ENCODE measurements around the gene EML6. TPM values are rescaled to one million over a fixed set of nuclear protein-coding genes. Genes with fewer than 3 reads are reported as not detected.

Gene EML6
- total RNA-seq, 2 donors from 2014 or later: 1.0 to 1.1 TPM

GRCh38 chr2:54927085-54927750 is 203.8 kb downstream of the EML6 start:
- peaks cover 0 to 15% of the 10 kb centered on the region in 2 donors for H3K4me1 Mint-ChIP-seq (ENCODE audit: low read depth in 2 of 2)
- peaks cover 2 to 13% of the 10 kb centered on the region in 2 donors for H3K27me3 Mint-ChIP-seq
- H3K9me3 Mint-ChIP-seq: peaks cover 2% of the 10 kb centered on the region
- no peak overlapping the region for H3K4me3 Mint-ChIP-seq
- no peak for ATAC-seq
- no peak for DNase-seq (ENCODE audit: low spot score)
- no peaks in the 10 kb centered on the region for H3K36me3 Mint-ChIP-seq
- no peak overlapping the region for H3K27ac Mint-ChIP-seq

- DNase-seq (ENCODE audit: low spot score) (no peak), ATAC-seq (no peak)
- Mint-ChIP-seq H3K36me3 (no peaks in the 10 kb centered on the region), H3K9me3 (peaks cover 2% of the 10 kb centered on the region), H3K27me3 (peaks cover 3 to 7% of the 10 kb centered on the region in 2 donors), H3K27ac (no peak overlapping the region), H3K4me3 (no peak overlapping the region), H3K4me1 (ENCODE audit: low read depth in 2 of 2) (peaks cover 0 to 15% of the 10 kb centered on the region in 2 donors)
Measured at GRCh38 chr2:54927751-54928615, 204.5 kb downstream of the EML6 start.

DNA sequence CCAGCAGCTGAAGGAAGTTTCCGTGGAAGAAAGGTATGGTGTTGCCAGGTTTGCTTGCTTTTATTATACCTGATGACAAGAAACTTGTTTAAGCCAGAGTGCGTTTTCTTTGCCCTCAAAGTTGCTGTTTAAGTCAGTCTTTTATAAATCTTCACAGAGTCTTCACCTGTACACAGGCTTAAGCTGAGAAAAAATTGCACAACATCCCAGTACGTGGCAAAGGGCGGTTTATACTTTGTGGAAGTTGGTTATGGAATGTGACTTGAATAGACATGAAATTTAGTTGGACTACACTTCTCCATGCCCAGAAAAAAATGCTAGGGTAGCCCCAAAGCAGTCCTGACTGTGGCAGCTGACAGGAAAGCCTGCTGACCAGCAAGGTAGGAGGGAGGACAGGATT is 205.3 kb downstream of the EML6 start:
- ATAC-seq (no peak), DNase-seq (ENCODE audit: low spot score) (no peak)
- peaks cover 2% of the 10 kb centered on the region for H3K9me3 Mint-ChIP-seq
- H3K27me3 Mint-ChIP-seq: peaks cover 3 to 7% of the 10 kb centered on the region in 2 donors
- no peak overlapping the region for H3K27ac Mint-ChIP-seq
- H3K36me3 Mint-ChIP-seq: no peaks in the 10 kb centered on the region
- peaks cover 0 to 15% of the 10 kb centered on the region in 2 donors for H3K4me1 Mint-ChIP-seq (ENCODE audit: low read depth in 2 of 2)
- no peak overlapping the region for H3K4me3 Mint-ChIP-seq

DNA sequence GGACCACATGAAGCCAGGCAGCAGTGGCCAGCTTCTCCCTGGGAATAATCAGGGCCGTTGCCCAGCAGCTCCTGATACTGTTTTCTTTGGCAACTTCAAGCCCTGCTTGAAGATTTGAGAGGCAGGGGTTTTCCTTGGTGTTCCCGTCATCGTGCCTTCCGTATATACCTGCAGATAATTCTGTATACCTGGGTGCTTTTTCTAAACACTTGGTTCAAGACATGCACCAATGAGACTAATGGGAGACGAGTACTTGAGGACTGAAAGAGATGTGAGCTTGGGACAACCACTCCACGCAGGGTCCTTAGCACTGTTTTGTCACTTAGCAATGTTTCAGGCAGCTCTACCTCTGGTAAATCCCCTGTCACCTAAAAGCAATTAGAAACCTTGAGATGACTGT is 208.0 kb downstream of the EML6 start:
- Mint-ChIP-seq H3K27me3 (peaks cover 3 to 5% of the 10 kb centered on the region in 2 donors), H3K4me3 (no peak overlapping the region), H3K27ac (no peak overlapping the region), H3K9me3 (no peaks in the 10 kb centered on the region), H3K4me1 (ENCODE audit: low read depth in 2 of 2) (peaks cover 0 to 2% of the 10 kb centered on the region in 2 donors), H3K36me3 (no peaks in the 10 kb centered on the region)
- no peak for DNase-seq (ENCODE audit: low spot score)
- no peak for ATAC-seq

- no peak for DNase-seq (ENCODE audit: low spot score)
- no peak for ATAC-seq
Measured at GRCh38 chr2:54935389-54935788, 211.9 kb downstream of the EML6 start.

GRCh38 chr2:54936766-54937165 is 213.3 kb downstream of the EML6 start:
- Mint-ChIP-seq H3K36me3 (no peaks in the 10 kb centered on the region), H3K27me3 (peaks cover 0 to 3% of the 10 kb centered on the region in 2 donors), H3K4me3 (no peak overlapping the region), H3K9me3 (no peaks in the 10 kb centered on the region), H3K27ac (no peak overlapping the region), H3K4me1 (ENCODE audit: low read depth in 2 of 2) (peaks cover 0 to 7% of the 10 kb centered on the region in 2 donors)
- no peak for ATAC-seq
- no peak for DNase-seq (ENCODE audit: low spot score)

More at GRCh38 chr2:54935389-54935788, 211.9 kb downstream of the EML6 start:
- Mint-ChIP-seq H3K4me3 (no peak overlapping the region), H3K27me3 (peaks cover 0 to 3% of the 10 kb centered on the region in 2 donors), H3K9me3 (no peaks in the 10 kb centered on the region), H3K27ac (no peak overlapping the region), H3K36me3 (no peaks in the 10 kb centered on the region), H3K4me1 (ENCODE audit: low read depth in 2 of 2) (peaks cover 0 to 4% of the 10 kb centered on the region in 2 donors)

- Mint-ChIP-seq H3K4me1 (ENCODE audit: low read depth in 2 of 2) (peaks cover 0 to 7% of the 10 kb centered on the region in 2 donors), H3K4me3 (no peak overlapping the region), H3K9me3 (no peaks in the 10 kb centered on the region), H3K27me3 (no peaks in the 10 kb centered on the region), H3K36me3 (no peaks in the 10 kb centered on the region), H3K27ac (peak overlapping the region in 1 of 2 donors; percentile 14)
- ATAC-seq (no peak), DNase-seq (ENCODE audit: low spot score) (no peak)
Measured at GRCh38 chr2:54939446-54940118, 216.1 kb downstream of the EML6 start.

DNA sequence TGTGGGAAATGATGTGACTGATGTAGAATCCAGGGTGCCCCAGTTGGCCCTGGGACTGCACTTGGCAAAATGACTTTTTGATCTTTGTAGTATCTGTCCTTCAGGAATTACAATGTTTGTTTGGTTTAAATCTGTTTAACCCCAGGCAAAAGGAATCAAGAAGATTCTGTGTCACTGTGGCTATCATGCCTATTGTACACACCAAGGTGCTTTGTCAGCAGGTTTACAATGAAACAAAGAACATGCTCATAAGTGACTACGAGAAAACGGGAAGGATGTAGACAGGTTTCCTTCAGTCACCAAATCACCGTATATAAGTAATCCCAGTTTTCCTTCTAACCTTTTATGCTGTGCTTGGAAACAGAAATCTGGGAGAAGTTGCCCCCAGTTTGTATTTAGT is 217.3 kb downstream of the EML6 start:
- Mint-ChIP-seq H3K4me1 (ENCODE audit: low read depth in 2 of 2) (peaks cover 6 to 13% of the 10 kb centered on the region in 2 donors), H3K4me3 (no peak overlapping the region), H3K27me3 (no peaks in the 10 kb centered on the region), H3K9me3 (no peaks in the 10 kb centered on the region), H3K27ac (peak overlapping the region in 1 of 2 donors; percentile 20), H3K36me3 (no peaks in the 10 kb centered on the region)
- ATAC-seq (no peak), DNase-seq (ENCODE audit: low spot score) (no peak)

GRCh38 chr2:54941248-54941984 is 218.0 kb downstream of the EML6 start:
- H3K4me3 Mint-ChIP-seq: no peak overlapping the region

GRCh38 chr2:54942373-54942772 is 218.9 kb downstream of the EML6 start:
- no peaks in the 10 kb centered on the region for H3K27me3 Mint-ChIP-seq
- no peak overlapping the region for H3K27ac Mint-ChIP-seq
- no peak overlapping the region for H3K4me3 Mint-ChIP-seq
- peak; percentile 83 for DNase-seq (ENCODE audit: low spot score)
- ATAC-seq: peak; percentile 88 to 92
- H3K9me3 Mint-ChIP-seq: no peaks in the 10 kb centered on the region
- peaks cover 19 to 28% of the 10 kb centered on the region in 2 donors for H3K4me1 Mint-ChIP-seq (ENCODE audit: low read depth in 2 of 2)
- no peaks in the 10 kb centered on the region for H3K36me3 Mint-ChIP-seq

More at GRCh38 chr2:54941248-54941984, 218.0 kb downstream of the EML6 start:
- Mint-ChIP-seq H3K36me3 (no peaks in the 10 kb centered on the region), H3K27me3 (no peaks in the 10 kb centered on the region), H3K9me3 (no peaks in the 10 kb centered on the region), H3K4me1 (ENCODE audit: low read depth in 2 of 2) (peaks cover 13 to 20% of the 10 kb centered on the region in 2 donors), H3K27ac (peak overlapping the region in 1 of 2 donors; percentile 20)
- ATAC-seq: no peak
- DNase-seq (ENCODE audit: low spot score): no peak

GRCh38 chr2:54944724-54945326 is 221.4 kb downstream of the EML6 start:
- no peak for ATAC-seq
- no peak for DNase-seq (ENCODE audit: low spot score)
- Mint-ChIP-seq H3K4me1 (ENCODE audit: low read depth in 2 of 2) (peaks cover 20 to 31% of the 10 kb centered on the region in 2 donors), H3K4me3 (peak overlapping the region; percentile 82), H3K9me3 (no peaks in the 10 kb centered on the region), H3K27me3 (no peaks in the 10 kb centered on the region), H3K36me3 (no peaks in the 10 kb centered on the region), H3K27ac (peak overlapping the region; percentile 84 to 95)

GRCh38 chr2:54945391-54946219 is 222.1 kb downstream of the EML6 start:
- Mint-ChIP-seq H3K36me3 (no peaks in the 10 kb centered on the region), H3K27ac (peak overlapping the region; percentile 84 to 95), H3K4me3 (peak overlapping the region; percentile 82), H3K4me1 (ENCODE audit: low read depth in 2 of 2) (peaks cover 22 to 35% of the 10 kb centered on the region in 2 donors), H3K9me3 (no peaks in the 10 kb centered on the region), H3K27me3 (no peaks in the 10 kb centered on the region)
- ATAC-seq: peak; percentile 81 to 86
- peak; percentile 76 for DNase-seq (ENCODE audit: low spot score)

Data from natural killer cell treated with Interleukin-12 subunit alpha and Interleukin-12 subunit beta and Interleukin-15 and Interleukin-18, amount 100 ng/mL, for 72 hours (primary cell).